K562 (cell line): Measurements from ENCODE around the gene NKAPL. TPM values are rescaled to one million over a fixed set of nuclear protein-coding genes. Genes with fewer than 3 reads are reported as not detected.

Experiments
- DACH1 ChIP-seq: fragments of 450-650 bp; IDR thresholded peaks from 2 replicates; pipeline ENCODE4 v1.6.1; 2018; ENCODE audit not compliant: partially characterized antibody
- ESRRB ChIP-seq: fragments of 250-450 bp; sonication (Bioruptor Pico); IDR thresholded peaks from 2 replicates; pipeline ENCODE4 v1.5.0; 2020; ENCODE audit warnings: mild to moderate bottlenecking, moderate library complexity, borderline replicate concordance
- SRF ChIP-seq, 2 experiments: fragments of 250-450, 450-650 bp in 1 of 2; sonication (Bioruptor Pico) in 1 of 2; sonication (generic) in 1 of 2; formaldehyde crosslinking; IDR thresholded peaks; 2 replicates each; pipeline versions ENCODE4 v1.5.0 to v1.5.1; 2020 to 2022; ENCODE audit warnings: mild to moderate bottlenecking in 1 of 2, missing genetic modification reagents in 1 of 2
- STAG1 ChIP-seq: sonication (generic); formaldehyde crosslinking; IDR thresholded peaks from 2 replicates; pipeline ENCODE4 v1.5.0; 2020; ENCODE audit warnings: missing genetic modification reagents, borderline replicate concordance
- STAT6 ChIP-seq: sonication (generic); formaldehyde crosslinking; IDR thresholded peaks from 2 replicates; pipeline ENCODE4 v1.8.1; 2023; ENCODE audit warnings: mild to moderate bottlenecking, missing genetic modification reagents
- ZNF407 ChIP-seq: fragments of 450-650 bp; IDR thresholded peaks from 2 replicates; pipeline ENCODE4 v1.6.1; 2016; ENCODE audit warnings: low read depth
- ZNF707 ChIP-seq: fragments of 250-450 bp; sonication (Bioruptor Pico); conservative IDR thresholded peaks from 2 replicates; pipeline ENCODE4 v1.8.0; 2022; ENCODE audit warnings: inconsistent platforms, mild to moderate bottlenecking, moderate library complexity
- ZZZ3 ChIP-seq: fragments of 450-650 bp; IDR thresholded peaks from 2 replicates; pipeline ENCODE4 v1.6.1; 2016; ENCODE audit warnings: antibody characterized with exemption, mild to moderate bottlenecking, moderate library complexity
- polyA plus RNA-seq, 8 experiments: library from polyadenylated mRNA; depleted of rRNA in 4 of 8; stranded (reverse) in 5 of 8; unstranded in 3 of 8; fragments of >200 nt; fragmentation: Nextera tagmentation in 2 of 8; fragmentation: Illumina TruSeq in 1 of 8; extraction: Ambion mirVana in 2 of 8; extraction: Trizol in 1 of 8; gene quantifications; 2 replicates each; pipeline versions ENCODE4 v1.2.1 to v1.2.3, GENCODE V29; 2011 to 2014; ENCODE audit warnings: inconsistent platforms in 1 of 8, missing spikeins in 1 of 8
- total RNA-seq, 7 experiments: library from RNA; depleted of rRNA in 6 of 7; stranded (reverse); fragments of >200 nt in 6 of 7; fragmentation: Illumina TruSeq in 2 of 7; extraction: Trizol in 2 of 7; gene quantifications; 2 replicates each; pipeline versions ENCODE4 v1.2.1 to v1.2.3, GENCODE V29; 2011 to 2021; ENCODE audit warnings: low replicate concordance in 1 of 7

NKAPL gene
- total and polyA plus RNA-seq, 9 of the 15 experiments (the other 6 are each of a cell fraction or from before 2014, with no cell fraction given) = not detected

GRCh38 chr6:28226460-28226859 lies 32.6 kb upstream of the NKAPL start (continued):
- TF ChIP-seq ZNF407 (no peak), DACH1 (no peak), SRF (CRISPR knock-in tag; IDR thresholded peaks at IDR 0.05) (no peak), ZZZ3 (no peak), STAG1 (CRISPR knock-in tag) (no peak), ESRRB (CRISPR knock-in tag) (no peak), ZNF707 (no peak), STAT6 (CRISPR knock-in tag) (no peak)
